Measurements from ENCODE around the gene FFAR3. TPM values are rescaled to one million over a fixed set of nuclear protein-coding genes. Genes with fewer than 3 reads are reported as not detected.
"Not testable (repeated sequence)": the region's sequence is repeated elsewhere in the genome, so short reads cannot be mapped to it uniquely, and the experiment has no call there.

Gene FFAR3
- total RNA-seq, 1 donor from 2014 or later: not detected

DNA sequence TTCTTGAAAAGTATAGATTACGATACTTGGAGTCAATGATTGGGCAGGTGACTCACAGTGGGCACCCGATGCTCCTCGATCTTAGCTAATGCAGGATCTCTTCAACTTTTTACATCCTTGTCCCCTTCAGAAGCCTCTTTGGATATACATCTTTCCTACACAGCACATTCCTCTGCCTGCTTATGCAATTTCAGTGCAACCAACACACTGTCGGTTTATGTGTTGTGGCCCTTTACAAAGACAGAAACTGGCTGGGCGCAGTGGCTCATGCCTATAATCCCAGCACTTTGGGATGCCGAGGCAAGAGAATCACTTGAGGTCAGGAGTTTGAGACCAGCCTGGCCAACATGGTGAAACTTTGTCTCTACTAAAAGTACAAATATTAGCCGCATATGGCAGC lies 15.2 kb downstream of the FFAR3 start:
- intact Hi-C loops (cut with micrococcal nuclease): no loop called here

DNA sequence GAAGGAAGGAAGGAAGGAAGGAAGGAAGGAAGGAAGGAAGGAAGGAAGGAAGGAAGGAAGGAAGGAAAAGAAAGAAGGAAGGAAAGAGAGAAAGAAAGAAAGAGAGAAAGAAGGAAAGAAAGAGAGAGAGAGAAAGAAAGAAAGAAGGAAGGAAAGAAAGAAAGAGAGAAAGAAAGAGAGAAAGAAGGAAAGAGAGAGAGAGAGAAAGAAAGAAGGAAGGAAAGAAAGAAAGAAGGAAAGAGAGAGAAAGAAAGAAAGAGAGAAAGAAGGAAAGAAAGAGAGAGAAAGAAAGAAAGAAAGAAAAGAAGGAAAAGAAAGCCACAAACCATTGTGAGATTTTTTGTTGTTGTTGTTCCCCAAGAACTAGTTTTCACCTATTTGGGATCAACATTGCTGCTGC lies 15.8 kb downstream of the FFAR3 start:
- intact Hi-C loops (cut with micrococcal nuclease): not testable (repeated sequence)

DNA sequence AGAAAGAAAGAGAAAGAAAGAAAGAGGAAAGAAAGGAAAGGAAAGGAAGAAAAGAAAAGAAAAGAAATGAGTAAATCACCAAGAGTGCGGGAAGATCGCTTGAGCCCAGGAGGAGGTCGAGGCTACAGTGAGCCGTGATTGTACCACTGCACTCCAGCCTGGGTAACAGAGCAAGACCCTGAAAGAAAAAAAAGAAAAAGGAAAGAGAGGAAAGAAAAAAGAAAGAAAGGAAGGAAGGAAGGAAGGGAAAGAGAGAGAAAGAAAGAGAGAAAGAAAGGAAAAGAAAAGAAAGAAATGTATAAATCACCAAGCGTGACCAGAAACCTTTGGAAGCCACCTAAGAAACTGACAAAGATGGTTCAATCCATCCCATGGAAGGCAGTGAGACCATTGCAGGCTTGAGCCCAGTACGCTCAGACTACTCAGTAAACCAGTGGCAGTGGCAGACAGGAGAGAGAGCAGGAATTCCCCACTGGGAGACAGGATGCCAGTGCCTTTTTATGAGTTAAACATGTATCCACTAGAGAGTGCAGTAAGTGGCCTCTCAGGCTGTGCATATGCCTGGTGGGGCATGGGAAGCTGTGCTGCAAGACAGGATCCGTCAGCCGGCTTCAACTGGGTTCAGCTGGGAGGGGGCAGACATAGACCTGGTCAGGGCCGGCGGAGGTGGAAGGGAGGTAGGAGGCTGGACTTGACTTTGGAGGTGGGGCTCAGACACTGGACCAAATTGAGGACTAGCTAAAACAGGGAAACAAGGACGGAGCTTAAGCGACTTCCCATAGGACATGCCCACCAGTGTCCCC lies 17.4 kb downstream of the FFAR3 start:
- intact Hi-C loops (cut with micrococcal nuclease): no loop called here

DNA sequence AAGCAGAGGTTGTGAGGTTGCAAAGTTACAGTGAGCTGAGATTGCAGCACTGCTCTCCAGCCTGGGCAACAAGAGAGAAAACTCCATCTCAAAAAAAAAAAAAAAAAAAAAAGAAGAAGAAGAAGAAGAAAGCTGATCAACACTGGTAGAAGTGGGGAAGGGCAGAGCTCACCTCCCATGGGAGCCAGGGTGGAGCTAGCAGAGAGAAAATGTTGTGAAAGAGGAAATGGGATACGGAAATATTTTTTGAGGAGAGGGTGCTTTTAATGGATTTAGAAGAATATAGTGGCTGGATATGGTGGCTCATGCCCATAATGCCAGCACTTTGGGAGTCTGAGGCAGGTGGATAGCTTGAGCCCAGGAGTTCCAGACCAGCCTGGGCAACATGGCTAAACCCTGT lies 19.4 kb downstream of the FFAR3 start:
- intact Hi-C loops (cut with micrococcal nuclease): no loop called here

DNA sequence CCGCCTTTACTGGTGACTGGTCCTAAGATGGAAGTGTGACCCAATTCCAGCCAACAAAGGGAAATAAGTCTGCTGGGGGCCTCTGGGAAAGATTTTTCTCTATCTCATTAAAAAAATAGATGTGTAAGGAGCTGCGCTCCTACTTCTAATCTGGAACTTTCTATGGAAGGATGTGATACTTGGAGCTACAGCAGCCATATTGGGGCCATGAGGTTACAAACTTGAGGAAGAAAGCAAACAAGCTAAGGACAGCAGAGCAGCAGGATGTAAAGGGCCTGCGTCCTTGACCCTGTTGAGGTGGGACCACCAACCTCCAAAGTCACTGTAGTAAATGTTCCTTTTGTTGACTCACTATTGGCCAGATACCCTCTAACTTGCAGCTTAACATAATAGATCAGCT lies 20.1 kb downstream of the FFAR3 start:
- intact Hi-C loops (cut with micrococcal nuclease): no loop called here

DNA sequence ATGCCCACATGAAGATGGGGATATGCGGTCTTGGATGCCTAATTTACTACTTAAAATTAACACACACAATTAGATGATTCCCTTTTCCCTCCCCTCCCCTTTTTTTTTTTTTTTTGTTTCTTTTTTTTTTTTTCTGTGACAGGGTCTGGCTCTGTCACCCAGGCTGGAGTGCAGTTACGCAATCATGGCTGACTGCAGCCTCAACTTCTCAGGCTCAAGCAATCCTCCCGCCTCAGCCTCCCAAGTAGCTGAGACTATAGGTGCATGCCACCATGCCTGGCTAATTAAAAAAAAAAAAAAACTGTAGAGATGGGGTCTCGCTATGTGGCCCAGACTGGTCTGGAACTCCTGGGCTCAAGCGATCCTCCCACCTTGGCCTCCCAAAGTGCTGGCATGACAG lies 21.3 kb downstream of the FFAR3 start:
- intact Hi-C loops (cut with micrococcal nuclease): not testable (repeated sequence)

DNA sequence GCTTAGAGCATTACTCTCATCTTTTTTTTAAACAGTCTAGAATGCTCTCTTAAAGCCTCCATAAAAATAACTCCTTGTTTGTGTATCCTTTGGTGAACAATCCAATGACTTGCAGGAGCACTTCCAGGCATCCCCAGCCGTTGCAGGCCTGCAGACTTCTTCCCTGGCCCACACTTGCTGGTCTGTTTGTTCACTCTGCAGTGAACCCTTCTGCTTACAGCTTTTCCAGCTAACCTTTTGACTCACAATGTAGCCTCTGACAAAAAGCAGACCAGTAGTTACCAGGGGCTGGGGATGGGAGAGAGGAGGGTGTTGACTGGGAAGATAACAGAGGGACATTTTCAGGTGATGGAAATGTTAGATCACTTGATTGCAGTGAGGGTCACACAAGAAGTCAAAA lies 21.7 kb downstream of the FFAR3 start:
- intact Hi-C loops (cut with micrococcal nuclease): no loop called here

DNA sequence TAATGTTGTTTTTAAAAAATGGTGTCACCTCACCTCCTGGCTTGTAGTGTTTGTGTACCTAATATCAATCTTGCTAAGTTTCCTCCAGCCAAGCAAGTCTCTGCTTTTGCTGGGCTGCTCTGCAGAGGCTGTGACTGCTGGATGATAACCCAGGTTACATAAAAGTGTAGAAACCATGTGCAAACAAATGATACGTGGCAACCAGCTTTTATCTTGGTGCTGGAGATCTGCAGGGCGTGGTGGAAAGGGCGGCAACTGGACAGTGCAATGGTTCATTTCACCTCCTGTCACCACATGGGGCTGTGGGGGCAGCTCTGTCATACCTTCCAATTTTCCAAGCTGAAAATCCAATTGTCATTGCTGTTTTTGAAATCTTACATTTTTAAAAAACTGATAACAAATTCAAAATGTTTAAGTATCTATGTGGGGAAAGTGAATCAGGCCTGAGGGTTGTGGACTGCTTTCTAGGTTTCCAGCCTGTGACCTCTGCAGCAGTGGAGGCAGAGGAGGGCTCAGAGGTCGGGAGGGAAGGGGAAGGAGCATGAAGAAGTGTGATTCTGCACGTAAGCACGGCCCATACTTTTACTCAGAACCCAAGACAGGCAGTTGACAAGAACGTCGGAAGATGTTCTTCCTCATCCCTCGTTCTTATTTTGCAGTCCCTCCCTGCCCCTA lies 22.3 kb downstream of the FFAR3 start:
- intact Hi-C loops (cut with micrococcal nuclease): no loop called here

DNA sequence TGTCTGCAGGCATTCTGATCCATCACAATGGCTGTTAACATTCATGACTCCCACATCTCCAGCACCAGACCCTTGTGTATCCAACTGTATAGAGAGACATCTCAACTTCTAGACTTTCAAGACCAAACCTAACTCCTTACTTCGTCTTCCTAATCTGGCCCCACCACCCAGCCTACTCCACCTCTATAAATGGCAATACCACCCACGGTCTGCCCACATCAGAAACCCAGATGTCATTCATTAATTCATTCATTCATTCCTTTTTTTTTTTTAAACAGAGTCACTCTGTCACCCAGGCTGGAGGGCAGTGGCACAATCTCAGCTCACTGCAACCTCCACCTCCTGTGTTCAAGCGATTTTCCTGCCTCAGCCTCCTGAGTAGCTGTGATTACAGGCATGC lies 23.1 kb downstream of the FFAR3 start:
- intact Hi-C loops (cut with micrococcal nuclease): no loop called here

DNA sequence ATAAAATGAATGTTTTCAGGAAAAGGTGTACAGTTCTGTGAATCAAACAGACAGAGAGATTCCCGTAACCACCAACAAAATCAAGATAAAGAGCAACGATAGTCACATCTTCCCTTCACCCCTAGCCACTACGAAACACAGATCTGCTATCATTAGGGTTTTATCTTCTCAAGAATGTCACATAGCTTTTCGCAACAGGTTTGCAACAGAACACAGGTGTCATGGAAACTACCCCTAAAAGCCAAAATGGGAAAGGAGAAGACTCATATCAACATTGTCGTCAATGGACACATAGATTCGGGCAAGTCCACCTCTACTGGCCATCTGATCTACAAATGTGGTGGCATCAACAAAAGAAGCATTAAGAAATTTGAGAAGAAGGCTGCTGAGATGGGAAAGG lies 23.7 kb downstream of the FFAR3 start:
- intact Hi-C loops (cut with micrococcal nuclease): no loop called here

DNA sequence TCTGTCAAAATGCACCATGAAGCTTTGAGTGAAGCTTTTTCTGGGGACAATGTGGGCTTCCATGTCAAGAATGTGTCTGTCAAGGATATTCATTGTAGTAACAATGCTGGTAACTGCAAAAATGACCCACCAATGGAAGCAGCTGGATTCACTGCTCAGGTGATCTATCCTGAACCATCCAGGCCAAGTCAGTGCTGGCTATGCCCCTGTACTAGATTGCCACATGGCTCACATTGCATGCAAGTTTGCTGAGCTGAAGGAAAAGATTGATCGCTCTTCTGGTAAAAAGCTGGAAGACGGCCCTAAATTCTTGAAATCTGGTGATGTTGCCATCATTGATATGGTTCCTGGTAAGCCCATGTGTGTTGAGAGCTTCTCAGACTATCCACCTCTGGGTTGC lies 25.3 kb downstream of the FFAR3 start:
- intact Hi-C loops (cut with micrococcal nuclease): no loop called here

DNA sequence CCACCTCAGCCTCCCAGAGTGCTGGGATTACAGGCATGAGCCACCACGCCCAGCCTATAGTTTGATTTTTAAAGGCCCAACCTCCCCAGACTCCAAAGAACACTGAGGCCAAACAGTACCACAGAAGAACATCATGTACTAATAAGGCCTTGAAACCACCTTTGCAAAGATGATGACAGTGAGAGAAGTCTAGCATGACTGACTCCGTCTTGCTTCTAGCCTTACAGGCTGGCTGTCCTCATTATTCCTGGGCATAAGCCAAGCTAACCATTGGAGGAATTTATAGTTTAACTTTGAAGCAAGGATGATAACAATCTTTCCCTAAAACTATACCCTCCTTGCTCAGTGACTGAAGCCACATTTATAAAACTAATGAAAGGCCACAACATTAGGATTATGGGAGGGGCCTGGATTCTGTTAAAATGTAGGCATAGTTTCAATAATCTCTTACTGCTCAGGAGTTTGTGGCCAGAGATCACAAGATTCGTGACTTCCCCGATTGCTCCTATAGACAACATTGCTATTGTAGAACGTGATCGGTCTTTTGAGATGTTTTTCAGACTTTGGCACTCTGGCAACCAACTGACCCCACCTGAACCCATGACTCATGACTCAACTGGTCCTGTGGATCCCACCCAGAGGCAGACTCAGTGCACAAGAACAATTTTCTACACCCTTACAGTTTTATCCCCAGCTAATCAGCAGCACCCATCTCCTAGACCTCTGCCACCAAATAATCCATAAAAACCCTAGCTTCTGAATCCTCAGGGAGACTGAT lies 30.2 kb downstream of the FFAR3 start:
- intact Hi-C loops (cut with micrococcal nuclease): no loop called here

DNA sequence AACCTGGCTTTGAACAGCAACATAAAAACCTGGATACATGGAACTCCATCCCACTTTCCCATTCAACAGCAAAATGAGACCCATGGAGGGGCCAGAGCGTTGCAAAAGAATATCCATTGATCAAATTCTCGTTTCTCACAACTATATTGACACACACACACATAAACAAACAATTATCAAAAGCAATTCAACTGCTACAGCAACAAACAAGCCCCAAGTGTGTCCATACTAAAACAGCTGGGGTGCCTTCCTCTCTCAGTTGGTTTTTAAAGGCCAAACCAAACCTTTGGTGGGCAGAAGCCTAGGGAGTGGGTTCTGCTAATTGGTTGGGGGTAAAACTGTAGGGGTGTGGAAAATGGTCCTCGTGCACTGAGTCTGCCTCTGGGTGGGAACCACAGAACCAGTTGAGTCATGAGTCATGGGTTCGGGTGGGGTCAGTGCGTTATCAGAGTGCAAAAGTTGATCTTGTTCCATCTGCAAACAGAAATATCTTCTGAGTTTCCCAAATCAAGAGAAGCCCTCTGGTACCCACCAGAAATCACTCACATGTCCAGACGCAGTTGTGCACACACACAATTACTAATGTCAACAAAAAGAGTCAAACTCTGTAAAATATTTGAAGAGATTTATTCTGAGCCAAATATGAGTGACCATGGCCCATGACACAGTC lies 31.1 kb downstream of the FFAR3 start:
- intact Hi-C loops (cut with micrococcal nuclease): no loop called here

DNA sequence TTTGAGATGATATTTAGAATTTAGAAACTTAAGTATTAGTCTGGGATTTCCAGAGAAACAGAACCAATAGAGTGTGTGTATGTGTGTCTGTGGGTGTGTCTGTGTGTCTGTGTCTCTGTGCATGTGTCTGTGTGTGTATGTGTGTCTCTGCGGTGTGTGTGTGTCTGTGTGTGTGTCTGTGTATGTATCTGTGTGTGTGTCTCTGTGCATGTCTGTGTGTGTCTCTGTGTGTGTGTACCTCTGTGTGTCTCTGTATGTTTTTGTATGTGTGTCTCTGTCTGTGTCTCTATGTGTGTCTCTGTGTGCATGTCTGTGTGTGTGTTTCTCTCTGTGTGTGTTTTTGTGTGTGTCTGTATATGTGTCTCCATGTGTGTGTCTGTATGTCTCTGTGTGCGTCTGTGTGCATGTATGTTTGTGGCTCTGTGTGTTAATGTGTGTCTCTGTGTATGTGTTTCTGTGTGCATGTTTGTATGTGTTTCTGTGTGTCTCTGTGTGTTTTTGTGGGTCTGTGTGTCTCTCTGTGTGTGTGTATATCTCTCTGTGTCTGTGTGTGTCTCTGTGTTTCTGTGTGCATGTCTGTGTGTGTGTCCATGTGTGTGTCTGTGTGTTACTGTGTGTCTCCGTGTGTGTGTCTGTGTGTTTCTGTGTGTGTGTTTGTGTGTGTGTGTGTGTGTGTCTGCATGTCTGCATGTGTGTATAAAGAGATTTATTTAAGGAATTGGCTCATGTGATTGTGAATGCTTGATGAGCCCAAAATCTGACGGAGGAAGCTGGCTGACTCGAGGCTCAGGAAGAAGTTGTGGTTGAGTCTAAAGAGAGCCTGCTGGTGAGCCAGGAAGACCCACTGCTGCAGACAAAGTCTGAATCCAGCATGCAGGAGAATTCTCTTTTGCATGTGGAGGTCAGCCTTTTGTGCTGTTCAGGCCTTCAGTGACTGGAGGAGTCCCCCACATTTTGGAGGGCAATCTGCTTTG lies 34.8 kb downstream of the FFAR3 start:
- intact Hi-C loops (cut with micrococcal nuclease): no loop called here

DNA sequence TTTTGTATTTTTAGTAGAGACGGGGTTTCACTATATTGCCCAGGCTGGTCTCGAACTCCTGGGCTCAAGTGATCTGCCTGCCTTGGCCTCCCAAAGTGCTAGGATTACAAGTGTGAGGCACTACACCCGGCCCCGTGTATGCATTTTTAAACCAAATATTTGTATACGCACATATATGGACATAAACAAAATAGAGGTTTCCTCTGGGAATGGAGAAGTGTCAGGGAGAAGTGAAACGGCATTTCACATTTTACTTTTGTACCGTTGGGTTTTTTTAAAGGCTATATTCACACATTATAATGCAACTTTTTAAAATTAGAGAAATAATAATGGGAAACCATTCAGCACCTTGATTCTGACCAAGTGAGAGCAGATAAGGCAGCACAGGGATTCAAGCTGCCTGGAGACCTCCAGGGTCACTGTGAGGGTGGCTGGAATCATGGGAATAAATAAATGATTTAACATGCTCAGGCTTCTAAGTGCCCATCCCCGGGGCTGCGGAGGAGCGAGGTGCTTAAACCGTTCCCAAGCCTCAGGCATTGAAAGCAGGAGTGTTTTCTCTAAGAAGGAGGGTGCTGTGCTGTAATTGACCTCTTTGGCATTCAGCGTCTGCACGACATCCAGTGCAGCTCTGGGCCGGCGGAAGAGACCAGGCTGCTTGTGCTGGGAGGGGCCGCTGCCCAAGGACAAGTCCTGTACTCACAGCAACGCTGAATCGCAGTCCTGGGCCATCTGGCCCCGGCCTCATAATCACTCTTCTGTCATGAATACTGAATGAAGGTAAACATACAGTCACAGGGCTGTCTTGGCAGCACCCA lies 37.3 kb downstream of the FFAR3 start:
- intact Hi-C loops (cut with micrococcal nuclease): no loop called here

DNA sequence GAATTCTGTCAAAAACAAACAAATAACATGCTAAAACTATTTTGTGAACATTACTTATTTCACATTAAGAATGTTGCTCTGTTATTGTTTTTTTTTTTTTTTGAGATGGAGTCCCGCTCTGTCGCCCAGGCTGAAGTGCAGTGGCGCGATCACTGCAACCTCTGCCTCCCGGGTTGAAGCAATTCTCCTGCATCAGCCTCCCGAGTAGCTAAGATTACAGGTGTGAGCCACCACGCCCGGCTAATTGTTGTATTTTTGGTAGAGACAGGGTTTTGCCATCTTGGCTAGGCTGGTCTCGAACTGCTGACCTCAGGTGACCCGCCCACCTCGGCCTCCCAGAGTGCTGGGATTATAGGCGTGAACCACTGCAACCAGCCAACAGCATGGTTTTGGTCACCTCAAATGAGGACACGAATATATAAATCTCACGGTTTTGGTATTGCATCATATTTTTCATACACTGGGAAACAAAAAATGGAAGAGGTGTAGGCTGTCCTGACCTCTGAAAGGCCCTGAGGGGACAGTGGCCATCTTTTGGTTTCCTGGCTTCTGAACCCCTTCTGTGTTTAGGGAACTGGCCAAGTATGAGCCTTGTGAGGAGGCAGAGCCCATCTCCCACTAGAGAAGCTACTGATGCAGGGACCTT lies 38.1 kb downstream of the FFAR3 start:
- intact Hi-C loops (cut with micrococcal nuclease): no loop called here

DNA sequence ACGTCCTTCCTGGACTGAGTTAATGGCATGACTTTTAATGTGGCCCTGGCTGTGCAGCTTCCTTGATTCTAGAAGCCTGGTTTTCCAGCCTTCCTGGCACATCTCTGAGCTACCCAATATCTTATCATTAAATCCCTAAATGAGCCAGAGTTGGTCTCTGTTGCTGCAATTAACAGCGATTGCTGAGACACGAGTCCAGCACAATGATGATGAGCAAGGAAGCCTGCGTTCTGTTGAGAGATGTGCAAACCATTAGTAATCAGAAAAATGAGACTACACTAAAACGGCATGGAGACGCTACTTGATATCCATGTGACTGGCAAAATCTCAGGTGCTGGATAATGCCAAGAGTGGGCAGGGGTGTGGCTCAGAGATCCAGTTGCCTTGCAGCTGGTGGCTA lies 38.8 kb downstream of the FFAR3 start:
- intact Hi-C loops (cut with micrococcal nuclease): no loop called here

DNA sequence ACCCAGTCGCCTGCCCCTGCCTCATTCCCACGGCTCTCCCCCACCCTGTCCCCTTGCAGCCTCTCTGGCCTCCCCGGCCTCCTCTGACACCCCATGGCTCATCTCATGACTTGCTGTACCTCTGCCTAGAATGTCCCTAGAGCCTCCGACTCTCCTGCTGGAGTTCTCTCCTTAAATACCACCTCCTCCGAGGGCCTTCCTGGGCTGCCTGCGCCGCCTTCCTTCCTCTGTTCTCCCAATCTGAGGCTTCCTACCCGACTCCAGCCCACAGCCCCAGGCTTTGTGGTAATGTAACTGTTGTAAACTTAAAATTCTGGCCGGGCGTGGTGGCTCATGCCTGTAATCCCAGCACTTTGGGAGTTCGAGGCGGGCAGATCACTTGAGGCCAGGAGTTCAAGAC lies 40.3 kb downstream of the FFAR3 start:
- intact Hi-C loops (cut with micrococcal nuclease): no loop called here

DNA sequence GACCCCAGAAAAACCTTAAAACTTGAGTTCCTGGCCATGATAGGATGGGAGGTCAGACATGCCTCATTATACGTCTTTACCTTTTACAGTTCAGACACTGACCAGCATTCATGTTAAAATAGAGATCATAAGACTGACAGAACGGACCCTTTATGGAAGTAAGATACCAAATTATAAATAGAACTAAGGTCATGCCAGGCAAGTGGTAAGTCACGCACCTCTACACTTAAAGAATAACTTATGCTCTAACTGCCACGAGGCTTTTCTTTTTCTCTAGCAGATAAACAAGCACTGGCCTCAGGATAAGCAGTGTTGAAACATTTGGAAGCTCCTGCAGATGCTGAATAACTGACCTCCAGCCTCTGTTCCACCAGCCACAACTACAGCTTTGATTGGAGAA lies 41.0 kb downstream of the FFAR3 start:
- intact Hi-C loops (cut with micrococcal nuclease): no loop called here

Data from T-helper 2 cell treated with Interferon-gamma antibody and Interleukin-4, amounts not matched to agents 100 ng/mL and 5 ng/mL, for 36 hours (primary cell).